ENCODE data around the gene EFCC1. TPM values are rescaled to one million over a fixed set of nuclear protein-coding genes. Genes with fewer than 3 reads are reported as not detected.

The EFCC1 gene, protein sequence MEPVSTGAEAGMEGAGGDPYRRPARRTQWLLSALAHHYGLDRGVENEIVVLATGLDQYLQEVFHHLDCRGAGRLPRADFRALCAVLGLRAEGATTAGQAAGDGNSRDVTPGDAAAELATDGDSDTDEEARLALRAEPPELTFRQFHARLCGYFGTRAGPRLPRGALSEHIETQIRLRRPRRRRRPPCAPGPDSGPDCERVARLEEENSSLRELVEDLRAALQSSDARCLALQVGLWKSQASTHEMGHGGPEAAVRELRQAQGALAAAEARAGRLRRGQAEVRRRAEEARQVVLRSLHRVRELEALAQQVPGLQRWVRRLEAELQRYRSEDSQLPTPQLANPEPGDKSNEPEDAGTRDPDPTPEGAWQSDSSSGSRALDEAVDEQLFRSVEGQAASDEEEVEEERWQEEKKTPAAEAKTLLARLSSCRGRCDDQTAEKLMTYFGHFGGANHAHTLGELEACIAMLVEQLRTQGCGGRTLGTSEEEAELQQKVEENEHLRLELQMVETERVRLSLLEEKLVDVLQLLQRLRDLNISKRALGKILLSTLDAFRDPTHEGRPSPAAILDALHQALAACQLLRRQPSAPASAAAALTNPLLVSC
- not detected in 2 replicates for total RNA-seq (2014; rRNA removed; shearing (Covaris generic))
- not detected in 2 replicates for polyA plus RNA-seq (2015; cell fraction: cytosol; rRNA removed)
- polyA plus RNA-seq (2015; cell fraction: nucleus; rRNA removed) = not detected in 2 replicates

DNA sequence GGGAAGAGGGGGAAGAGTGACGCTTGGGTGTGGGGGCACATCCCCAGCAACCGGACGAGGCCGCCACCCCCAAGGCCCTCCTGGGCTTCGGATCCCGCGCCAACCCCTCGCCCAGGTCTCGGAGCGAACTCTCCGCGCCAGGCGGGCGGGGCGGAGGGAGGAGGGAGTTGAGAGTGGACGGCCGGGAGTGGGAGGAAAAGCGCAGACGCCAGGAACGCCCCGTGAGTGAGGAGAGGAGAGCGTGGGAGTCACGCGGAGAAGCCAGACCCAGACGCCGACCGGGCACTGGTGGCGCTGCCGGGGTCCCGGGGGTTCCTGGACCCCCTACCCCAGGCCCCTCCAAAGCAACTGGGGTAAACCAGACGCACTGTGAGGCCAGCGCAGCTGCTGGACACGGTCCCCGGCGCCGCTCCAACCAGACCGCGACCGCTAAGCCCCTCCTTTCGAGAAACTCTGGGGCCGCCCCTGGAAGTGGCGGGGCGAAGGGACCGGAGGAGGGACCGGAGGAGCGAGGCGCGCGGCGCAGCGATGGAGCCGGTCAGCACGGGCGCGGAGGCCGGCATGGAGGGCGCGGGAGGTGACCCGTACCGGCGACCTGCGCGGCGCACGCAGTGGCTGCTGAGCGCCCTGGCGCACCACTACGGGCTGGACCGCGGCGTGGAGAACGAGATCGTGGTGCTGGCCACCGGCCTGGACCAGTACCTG lies at the start of gene EFCC1:
EFCC1 (plus strand) TSS at position 204 of the 705 bp plus-strand sequence; CDS start at position 529, 325 bp downstream.
- no peak for DNase-seq (ENCODE audit: low read depth)

DNA sequence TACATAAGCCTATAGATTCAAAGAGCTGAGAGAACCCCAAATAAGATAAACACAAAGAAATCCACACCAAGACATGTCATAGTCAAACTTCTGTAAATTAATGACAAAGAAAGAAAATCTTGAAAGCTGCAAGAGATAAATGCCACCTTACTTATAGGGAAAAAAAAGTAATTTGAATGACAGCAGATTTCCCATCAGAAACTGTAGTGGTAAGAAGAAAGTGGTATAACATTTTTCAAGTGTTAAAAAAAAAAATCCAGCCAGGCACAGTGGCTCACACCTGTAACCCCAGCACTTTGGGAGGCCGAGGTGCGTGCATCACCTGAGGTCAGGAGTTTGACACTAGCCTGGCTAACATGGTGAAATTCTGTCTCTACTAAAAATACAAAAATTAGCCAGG lies 44.7 kb upstream of the EFCC1 start:
- DNase-seq (ENCODE audit: low read depth) = no peak

DNA sequence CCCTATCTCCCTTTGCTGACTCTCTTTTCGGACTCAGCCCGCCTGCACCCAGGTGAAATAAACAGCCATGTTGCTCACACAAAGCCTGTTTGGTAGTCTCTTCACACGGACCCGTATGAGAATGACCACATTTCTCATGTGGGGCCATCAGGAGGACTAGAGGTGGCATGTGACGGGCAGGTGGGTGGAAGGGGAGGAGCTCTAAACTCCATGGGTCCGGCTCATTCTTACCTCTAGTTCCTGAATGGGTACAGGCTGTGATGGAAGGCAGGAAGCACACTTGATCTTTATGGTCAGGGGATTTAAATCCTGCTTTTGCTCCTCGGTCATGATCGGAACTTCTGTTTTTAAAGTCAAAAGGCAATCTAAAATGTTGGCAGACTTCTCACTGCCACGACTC lies 35.8 kb upstream of the EFCC1 start:
- no peak for DNase-seq (ENCODE audit: low read depth)

DNA sequence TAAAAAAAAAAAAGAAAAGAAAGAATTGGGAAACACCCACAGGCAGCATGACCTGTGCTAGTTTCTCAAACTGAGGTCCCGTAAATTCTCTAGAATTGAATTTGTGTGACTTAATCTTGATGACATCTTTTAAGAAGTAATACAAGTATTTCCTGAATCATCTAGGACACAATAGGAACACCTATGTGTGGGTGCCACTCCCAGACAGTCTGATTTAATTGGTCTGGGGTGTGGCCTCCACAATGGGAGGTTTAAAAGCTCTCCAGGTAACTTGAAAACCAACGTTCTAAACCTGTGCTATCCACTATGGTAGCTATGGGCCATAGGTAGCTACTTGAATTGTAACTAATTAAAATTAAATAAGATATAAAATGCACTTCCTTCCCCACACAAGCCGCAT lies 35.3 kb upstream of the EFCC1 start:
- no peak for DNase-seq (ENCODE audit: low read depth)

DNA sequence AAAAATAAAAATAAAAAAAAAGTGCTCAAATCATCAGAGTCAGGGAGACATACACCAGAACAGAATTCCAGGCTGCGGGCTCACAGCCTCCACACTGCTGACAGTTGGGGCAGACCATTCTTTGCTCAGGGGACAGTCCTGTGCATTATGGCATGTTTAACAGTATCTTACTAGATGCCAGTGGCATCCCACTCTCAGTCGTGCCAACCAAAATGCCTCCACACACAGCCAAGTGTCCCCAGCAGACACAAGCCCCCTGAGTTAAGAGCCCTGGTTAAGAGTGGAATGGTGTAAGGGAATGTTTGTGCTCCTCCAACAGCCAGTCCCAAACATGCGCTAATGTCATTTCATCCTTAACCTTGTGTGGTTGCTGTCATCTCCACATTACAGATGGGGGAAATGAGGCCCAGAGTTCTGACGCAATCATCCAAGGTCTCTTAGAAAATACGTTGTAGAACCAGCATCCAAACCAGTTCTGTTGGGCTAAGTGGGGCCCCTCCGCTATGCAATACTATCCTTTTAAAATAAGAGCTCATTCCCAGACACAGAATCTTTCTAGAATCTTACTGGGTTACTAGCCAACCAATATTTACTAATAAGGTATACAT lies 33.3 kb upstream of the EFCC1 start:
- DNase-seq (ENCODE audit: low read depth) = no peak

DNA sequence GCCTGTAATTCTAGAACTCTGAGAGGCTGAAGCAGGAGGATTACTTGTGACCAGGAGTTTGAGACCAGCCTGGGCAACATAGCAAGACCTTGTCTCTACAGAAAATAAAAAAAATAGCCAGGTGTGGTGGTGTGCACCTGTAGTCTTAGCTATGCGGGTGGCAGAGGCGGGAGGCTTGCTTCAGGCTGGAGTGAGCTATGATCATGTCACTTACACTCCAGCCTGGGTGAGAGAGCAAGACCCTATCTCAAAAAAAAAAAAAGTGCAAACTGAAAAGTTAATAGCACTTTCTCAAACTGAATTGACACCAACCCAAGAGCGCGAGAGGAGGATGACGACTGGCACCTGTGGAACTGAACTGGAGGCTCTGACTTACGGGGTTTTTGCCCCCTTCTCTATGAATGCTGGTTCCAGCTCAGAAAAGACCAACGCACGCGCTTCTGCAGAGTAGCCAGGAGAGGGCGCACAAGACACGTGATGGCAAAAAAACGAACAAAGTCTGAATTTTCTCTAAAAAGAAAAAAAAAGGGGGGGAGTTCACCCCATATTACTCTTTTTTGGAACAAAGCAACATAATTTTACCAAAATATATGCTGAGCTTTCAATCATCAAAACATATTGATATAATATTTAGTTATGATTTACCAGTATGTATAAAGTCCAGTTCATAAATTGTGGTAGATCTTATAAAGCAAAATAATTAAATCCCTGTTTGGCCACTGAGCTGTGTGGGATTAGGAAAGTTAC lies 30.9 kb upstream of the EFCC1 start:
- DNase-seq (ENCODE audit: low read depth) = peak; percentile 55

DNA sequence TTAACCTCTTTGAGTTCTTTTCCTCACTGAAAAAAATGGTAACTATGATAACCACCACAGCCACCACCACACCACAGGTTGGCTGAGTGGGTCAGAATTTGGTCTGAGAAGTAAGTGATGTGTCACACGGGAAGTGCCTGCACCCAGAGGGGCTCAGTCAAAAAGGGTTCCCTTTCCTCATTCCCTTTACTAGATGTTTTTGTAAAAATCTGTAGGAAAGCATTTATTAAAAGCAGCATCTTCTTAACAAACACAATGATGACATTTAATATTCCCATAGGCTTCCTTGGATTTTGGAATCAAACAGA lies 30.4 kb upstream of the EFCC1 start:
- peak; percentile 33 for DNase-seq (ENCODE audit: low read depth)

DNA sequence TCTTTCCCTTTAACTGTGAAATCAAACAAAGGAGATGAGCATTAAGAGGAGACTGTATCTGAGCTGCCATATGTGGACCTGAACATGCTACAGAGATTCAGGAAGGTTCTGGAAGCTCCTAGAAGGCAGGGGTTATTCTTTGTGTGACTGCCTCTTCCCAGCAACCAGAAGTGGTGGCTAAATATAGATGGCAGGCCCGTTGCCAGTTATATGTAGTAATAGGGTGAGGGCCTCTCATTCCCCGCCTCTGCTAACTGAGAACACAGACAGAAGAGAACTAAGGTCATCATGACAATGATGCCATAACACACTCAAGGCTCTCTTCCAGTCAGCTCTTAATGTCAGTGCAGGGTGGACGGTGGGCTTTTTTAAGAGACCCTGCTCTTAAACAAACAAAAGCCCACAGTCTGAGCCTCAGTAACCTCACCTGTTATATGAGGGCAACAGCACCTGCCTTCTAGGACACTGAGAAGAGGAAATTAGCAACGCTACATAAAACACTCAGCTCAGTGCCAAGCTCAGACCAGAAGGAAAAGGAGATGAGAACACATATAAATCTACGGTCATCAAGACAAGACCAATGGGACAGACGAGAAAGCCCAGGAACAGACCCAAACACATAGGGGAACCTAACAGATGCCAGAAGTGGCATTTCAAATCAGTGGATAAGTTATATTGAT lies 29.5 kb upstream of the EFCC1 start:
- no peak for DNase-seq (ENCODE audit: low read depth)

DNA sequence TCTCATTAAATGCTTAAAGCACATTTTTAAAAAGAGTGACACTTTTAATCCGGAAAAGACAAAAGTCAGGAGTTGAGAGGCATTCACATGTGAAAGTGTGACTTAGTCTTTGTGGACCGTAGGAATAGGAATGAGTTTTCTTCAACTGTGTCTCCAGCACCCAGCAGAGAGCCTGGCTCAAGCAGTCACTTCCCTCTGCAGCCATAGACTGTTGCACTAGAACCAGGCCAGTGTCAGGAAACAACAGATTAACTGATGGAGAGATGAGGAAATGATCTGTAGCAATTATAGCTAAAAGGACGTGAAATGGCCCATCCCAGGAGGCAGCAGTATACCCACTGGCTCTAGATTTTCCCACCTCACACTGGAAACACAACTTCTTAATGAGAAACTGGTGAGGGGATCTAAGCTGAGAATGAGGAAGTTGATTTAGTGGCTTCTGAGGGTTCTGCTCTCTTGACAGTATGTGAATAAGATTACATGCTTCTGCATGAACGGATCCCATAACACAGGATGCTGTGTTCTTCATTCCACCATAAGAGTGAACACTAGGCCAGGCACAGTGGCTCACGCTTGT lies 27.0 kb upstream of the EFCC1 start:
- DNase-seq (ENCODE audit: low read depth) = no peak

DNA sequence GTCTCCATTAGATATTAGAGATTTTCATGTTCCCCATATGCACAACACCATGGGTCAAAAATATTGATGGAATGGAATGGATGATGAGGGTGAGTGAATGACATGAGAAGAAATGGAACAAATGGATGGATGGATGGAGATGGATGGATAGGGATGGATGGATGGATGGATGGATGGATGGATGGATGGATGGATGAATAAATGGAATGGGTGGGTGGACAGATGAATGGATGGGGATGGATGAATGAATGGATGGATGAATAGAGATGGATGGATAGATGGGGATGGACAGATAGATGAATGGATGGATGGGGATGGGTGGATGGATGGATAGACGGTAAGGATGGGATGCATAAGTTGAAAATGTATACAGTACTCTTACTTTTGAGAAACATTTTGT lies 25.8 kb upstream of the EFCC1 start:
- DNase-seq (ENCODE audit: low read depth) = no peak

DNA sequence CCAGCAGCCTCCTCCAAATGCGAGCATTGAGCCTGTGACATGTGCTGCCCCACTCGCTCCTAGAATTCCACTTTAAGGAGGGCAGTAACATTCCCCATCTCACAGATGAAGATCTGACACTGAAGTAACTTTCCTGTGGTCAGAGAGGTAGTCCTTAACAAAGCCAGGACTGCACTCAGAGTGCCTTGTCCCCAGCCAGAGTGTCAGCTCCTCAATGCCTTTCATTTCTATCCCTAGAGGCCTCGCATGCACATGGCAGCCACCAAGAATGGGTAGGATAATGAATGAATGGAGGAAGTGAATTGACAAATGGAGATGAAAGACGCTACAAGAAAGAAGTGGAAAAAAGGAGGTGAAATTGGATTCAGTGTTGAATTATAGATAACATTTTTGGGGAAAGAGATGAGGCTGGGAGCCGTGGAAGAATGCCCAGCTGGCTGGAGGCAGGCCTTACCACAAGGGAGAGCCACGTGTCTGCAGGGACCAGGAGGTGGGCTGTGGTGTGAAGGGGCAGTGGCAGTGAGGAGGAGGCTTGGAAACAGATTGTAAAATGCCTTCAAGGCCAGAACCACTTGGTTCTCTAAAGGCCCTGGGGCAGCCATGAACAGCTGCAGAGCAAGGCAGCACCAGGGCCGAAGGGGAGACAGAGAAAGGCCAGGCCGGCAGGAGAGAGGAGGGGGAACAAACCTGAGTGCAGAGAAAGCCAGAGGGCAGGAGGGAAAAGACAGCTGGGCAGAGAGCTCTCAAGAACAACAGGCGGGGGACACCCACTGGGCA lies 17.6 kb upstream of the EFCC1 start:
- no peak for DNase-seq (ENCODE audit: low read depth)

DNA sequence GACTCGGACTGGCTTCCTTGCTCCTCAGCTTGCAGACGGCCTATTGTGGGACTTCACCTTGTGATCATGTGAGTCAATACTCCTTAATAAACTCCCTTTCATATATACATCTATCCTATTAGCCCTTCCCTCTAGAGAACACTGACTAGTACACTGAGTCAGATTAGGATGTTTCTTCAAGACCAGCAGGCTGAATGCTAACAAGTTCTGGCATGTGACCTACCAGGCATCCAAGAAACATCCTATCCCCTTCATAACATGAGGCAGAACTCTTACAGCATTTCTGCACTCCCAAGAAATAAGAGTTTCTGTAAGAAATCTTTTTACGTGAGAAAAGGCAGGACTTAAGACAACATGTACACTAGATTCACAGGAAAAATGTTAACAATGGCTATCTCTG lies 16.5 kb upstream of the EFCC1 start:
- DNase-seq (ENCODE audit: low read depth) = no peak

DNA sequence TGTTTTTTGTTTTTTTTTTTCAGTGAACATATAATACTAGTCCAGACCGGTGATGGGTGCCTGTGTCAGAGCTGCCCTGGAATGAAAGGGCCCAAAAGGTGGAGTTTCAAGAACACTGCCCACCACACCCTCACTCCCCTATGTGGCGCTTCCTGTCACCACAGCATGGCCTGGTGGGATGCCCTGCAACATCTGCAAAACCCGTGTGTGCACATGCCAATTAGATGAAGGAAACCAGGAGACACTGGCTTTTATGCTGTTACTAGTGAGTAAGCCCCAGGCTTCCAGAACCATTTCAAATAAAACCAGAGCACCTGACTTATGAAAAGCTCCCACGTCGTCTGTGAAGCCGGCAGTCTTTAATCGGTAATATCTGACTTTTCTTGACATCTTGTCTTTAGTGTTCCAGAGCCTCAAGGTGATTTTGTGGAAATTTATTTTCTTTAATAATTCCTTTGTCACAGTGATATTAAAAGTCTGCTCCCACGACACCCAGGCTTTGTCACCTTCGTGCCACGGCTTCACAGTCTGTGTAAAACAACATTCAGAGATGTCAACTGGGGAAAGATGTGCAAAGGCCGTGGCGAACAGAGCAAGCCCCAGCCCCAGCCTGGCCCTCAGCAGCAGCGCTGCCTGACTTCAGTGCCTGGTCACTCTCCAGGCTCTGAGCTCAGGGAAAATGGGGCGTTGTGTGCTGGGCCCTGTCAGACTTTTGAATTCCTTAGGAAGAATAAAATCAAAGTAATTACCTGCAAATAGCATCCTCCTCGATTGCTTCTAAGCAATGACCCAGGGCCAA lies 13.6 kb upstream of the EFCC1 start:
- no peak for DNase-seq (ENCODE audit: low read depth)

DNA sequence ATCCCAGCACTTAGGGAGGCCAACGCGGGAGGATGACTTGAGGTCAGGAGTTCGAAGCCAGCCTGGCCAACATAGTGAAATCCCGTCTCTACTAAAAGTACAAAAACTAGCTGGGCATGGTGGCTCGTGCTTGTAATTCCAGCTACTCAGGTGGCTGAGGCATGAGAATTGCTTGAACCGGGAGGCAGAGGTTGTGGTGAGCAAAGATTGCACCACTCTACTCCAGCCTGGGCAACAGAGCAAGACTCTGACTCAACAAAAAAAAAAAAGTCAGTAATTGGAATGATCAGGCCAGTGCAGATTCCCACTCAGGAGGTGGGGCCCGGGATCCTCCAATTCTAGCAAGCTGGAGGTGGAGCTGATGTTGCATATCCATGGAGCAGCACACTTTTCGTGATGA lies 12.8 kb upstream of the EFCC1 start:
- no peak for DNase-seq (ENCODE audit: low read depth)

DNA sequence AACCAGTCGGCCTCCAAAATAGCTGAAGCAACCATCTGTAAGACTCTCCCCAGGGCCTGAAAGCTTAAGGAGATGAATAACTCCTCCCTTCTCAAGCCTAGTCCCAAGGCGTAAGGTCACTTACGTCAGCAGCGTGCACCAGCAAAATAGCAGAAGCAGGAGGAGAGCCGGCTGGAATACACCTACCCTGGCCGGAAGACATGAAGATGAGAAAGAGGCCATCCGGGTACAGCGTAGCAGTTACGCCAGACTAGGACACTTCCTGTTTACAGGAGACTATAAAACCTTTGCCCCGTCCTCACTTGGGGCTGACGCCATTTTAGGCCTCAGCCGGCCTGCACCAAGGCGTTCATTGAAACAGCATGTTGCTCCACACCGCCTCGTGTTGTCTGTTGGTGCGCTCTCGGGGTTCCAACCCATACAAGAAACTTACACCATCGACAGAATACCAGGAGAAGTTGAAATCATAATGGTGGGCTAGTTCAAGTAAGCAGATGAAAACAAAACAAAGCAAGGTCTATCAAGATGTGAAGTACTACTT lies 9.7 kb upstream of the EFCC1 start:
- no peak for DNase-seq (ENCODE audit: low read depth)

DNA sequence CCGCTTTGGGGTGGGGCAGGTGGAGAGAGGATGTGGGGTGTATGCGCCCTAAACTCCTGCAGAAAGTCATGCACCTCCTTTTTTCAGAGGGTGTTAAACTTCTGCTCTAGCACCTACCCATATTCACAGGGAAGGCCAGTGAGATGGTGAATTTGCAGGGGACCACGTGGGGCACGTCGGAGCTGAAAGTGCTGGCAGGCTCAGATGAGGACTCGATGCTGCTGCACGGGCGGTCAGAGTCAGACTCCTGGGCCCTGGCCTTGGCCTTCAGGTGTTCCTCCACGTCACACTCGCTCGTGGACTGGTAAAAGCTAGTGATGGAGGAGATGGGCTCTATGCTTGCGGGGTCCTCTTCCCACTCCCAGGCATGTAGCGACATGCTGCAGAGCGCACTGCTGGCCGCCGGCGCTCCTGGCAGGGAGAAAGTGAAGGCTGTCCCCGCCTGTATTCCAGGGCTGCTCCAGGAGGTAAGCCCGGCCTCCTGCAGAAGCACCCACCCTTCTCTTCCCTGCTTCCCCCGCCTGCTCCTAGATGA lies 8.1 kb upstream of the EFCC1 start:
- DNase-seq (ENCODE audit: low read depth) = no peak

DNA sequence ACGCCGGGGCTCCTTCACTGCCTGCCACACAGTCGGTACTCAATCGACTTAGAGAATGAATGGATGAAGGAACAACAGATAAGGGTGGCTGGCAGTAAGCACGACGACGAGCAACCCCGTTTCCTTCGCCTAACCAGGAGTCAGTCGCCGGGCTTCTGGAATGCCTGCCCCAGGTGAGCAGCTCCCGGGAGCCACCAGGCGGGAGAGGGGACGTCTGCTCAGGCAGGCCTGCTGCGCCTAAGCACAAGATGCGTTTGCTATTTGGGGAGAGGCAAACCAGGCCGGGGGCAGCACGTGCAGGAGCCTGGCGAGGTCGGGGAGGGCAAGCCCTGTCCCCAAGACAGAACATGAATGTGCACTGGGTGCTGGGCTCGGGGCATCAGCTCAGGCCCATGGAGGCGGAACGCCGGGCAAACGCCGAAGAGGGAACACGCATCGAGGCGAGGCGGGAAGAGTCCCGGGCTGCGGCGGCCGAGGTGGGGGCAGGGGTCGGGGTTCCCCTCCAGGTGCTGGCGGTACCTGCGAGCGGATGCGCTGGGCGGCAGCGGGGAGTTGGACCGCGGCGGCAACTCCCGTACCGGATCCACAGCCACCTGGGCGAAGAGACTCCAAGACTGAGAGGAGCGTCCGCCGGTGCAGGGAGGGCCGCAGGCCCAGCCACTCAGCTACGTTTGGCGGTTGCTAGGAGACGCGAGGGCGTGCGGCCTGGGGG lies 7.5 kb upstream of the EFCC1 start, which contains the start of gene CFAP92:
CFAP92 (minus strand) TSS at position 616 of the 712 bp plus-strand sequence. CDS start 772 bp downstream, outside the sequence.
- DNase-seq (ENCODE audit: low read depth) = no peak

Data from HT1080 (cell line).